Measurements from ENCODE around the gene OSBPL8. TPM values are rescaled to one million over a fixed set of nuclear protein-coding genes. Genes with fewer than 3 reads are reported as not detected.

Gene OSBPL8
- total RNA-seq, 2 donors from 2014 or later, result 65.5 to 78.9 TPM

DNA sequence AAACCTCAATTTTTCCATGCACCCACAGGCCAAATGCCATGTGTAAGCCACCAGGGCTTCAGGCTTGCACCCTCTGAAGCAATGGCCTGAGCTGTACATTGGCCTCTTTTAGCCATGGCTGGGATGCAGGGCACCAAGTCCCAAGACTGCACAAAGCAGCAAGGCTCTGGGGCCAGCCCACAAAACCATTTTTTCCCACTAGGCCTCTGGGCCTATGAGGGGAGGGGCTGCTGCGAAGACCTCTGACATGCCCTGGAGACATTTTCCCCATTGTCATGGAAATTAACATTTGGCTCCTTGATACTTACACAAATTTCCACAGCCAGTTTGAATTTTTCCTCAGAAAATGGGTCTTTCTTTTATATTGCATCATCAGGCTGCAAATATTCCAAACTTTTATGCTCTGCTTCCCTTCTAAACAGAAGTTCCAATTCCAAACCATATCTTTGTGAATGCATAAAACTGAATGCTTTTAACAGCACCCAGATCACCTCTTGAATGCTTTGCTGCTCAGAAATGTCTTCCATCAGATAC is 14.3 kb upstream of the OSBPL8 start:
- no peaks in the 10 kb centered on the region for H3K36me3 ChIP-seq
- no peak for ATAC-seq (ENCODE audit: insufficient number of reproducible peaks, low FRiP score, low read depth)
- no peaks in the 10 kb centered on the region for H3K9me3 ChIP-seq
- no peak overlapping the region for H3K4me3 ChIP-seq
- H3K27me3 ChIP-seq (replicated peaks; ENCODE audit: insufficient read depth), result no peaks in the 10 kb centered on the region
- H3K4me1 ChIP-seq (ENCODE audit: control insufficient read depth in 1 of 2, low read depth in 2 of 2), result no peaks in the 10 kb centered on the region
- H3K27ac ChIP-seq, result no peak overlapping the region
- DNase-seq (ENCODE audit: low spot score), result no peak
- TF ChIP-seq, protein P1, sequence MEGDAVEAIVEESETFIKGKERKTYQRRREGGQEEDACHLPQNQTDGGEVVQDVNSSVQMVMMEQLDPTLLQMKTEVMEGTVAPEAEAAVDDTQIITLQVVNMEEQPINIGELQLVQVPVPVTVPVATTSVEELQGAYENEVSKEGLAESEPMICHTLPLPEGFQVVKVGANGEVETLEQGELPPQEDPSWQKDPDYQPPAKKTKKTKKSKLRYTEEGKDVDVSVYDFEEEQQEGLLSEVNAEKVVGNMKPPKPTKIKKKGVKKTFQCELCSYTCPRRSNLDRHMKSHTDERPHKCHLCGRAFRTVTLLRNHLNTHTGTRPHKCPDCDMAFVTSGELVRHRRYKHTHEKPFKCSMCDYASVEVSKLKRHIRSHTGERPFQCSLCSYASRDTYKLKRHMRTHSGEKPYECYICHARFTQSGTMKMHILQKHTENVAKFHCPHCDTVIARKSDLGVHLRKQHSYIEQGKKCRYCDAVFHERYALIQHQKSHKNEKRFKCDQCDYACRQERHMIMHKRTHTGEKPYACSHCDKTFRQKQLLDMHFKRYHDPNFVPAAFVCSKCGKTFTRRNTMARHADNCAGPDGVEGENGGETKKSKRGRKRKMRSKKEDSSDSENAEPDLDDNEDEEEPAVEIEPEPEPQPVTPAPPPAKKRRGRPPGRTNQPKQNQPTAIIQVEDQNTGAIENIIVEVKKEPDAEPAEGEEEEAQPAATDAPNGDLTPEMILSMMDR (IDR thresholded peaks at IDR 0.05), result no peak

GRCh38 chr12:76571256-76571655 is 11.7 kb upstream of the OSBPL8 start:
- Histone ChIP-seq H3K9me3 (no peaks in the 10 kb centered on the region), H3K27ac (no peak overlapping the region), H3K27me3 (replicated peaks; ENCODE audit: insufficient read depth) (no peaks in the 10 kb centered on the region), H3K4me3 (no peak overlapping the region), H3K4me1 (ENCODE audit: control insufficient read depth in 1 of 2, low read depth in 2 of 2) (no peaks in the 10 kb centered on the region), H3K36me3 (no peaks in the 10 kb centered on the region)
- no peak for ATAC-seq (ENCODE audit: insufficient number of reproducible peaks, low FRiP score, low read depth)
- DNase-seq (ENCODE audit: low spot score), result no peak
- TF ChIP-seq, protein P1 (IDR thresholded peaks at IDR 0.05), result no peak

DNA sequence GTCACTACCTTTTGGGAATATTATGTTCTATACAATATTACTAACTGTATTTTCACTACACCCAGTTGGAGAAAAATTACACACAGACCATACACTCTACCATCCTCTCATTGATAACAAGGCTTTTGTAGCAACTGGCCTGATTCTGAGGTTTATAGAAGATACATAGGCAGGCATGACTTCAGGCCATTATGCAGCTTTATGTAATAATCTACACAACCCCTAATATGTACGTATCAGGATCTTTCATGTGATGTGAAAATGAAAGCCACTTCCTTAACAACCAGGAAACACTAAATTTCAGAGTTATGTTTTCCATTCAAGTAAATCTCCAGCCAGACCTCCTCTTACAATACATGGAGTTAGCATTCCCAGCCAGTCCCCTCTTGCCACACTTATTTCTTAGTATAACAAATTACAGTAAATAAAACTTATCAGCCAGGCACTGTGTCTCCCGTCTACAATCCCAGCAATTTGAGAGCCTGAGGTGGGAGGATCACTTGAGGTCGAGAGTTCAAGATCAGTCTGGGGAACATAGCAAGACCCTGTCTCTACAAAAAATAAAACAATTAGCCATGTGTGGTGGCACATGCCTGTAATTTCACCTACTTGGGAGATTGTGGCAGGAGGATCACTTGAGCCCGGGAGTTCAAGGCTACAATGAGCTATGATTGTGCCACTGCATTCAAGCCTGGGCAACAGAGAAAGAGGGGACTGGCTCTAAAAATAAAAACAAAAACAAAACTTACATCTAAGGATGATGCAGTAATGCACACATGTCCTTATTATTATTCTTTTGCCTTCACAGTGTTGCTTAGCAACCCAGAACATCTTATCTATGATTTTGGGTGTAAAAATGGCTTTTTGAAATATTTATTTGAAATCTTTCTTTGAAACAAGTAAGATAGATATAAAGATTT is 10.4 kb upstream of the OSBPL8 start:
- Histone ChIP-seq H3K36me3 (no peaks in the 10 kb centered on the region), H3K27me3 (replicated peaks; ENCODE audit: insufficient read depth) (no peaks in the 10 kb centered on the region), H3K27ac (no peak overlapping the region), H3K4me3 (no peak overlapping the region), H3K9me3 (no peaks in the 10 kb centered on the region), H3K4me1 (ENCODE audit: control insufficient read depth in 1 of 2, low read depth in 2 of 2) (no peaks in the 10 kb centered on the region)
- TF ChIP-seq, protein P1 (IDR thresholded peaks at IDR 0.05), result no peak
- no peak for DNase-seq (ENCODE audit: low spot score)
- no peak for ATAC-seq (ENCODE audit: insufficient number of reproducible peaks, low FRiP score, low read depth)

DNA sequence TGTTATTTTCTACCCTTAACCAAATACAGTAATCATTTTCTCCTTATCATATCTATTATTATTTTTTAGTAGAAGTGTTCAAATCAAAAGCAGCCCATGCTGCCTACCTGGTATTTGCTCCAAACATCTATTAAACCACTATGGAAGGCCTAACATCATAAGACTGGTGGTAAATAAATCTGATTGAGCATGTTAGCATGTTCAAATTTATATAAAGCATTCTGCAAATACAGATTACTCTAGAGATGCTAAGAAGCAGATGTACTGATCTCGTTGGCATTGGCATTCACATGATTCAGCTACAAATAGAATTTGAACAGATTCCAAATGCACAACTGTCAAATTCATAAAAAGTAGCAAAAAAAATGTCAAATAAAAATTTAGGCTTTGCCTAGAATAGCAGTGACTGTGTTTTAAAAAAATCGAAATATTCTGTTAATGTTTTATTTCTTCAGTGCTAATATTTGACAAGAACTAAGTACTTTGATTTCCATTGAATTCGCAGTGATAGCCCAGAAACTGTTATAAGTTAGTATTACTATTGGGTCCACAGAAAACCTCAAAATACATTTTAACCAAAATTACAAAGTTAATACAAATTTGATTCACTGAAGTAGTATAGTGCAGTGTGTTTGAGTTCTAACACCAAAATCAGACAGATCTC is 9.4 kb upstream of the OSBPL8 start:
- H3K27ac ChIP-seq, result no peak overlapping the region
- TF ChIP-seq, protein P1 (IDR thresholded peaks at IDR 0.05), result no peak
- H3K36me3 ChIP-seq, result no peaks in the 10 kb centered on the region
- ATAC-seq (ENCODE audit: insufficient number of reproducible peaks, low FRiP score, low read depth) (no peak), DNase-seq (ENCODE audit: low spot score) (no peak)
- no peak overlapping the region for H3K4me3 ChIP-seq
- H3K9me3 ChIP-seq, result no peaks in the 10 kb centered on the region
- H3K27me3 ChIP-seq (replicated peaks; ENCODE audit: insufficient read depth), result no peaks in the 10 kb centered on the region
- H3K4me1 ChIP-seq (ENCODE audit: control insufficient read depth in 1 of 2, low read depth in 2 of 2), result no peaks in the 10 kb centered on the region

DNA sequence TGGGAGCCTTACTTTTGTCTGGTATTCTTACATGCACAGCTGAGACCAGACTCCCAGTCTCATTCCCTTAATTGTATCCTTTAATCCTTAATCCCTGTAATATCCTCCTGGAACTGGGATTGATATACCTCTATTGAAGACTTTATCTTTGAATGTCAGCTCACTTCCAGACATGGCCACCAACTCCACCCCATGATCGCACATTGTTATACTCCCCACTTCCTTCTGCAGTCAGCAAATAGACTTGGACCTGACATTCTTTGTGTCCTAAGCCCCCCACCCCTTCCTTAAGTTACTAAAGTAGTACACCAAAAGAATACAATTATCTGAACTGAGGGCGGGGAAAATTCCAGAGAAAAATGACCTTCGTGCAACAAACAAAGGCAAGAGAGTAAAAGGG is 8.6 kb upstream of the OSBPL8 start:
- Histone ChIP-seq H3K4me3 (no peak overlapping the region), H3K4me1 (ENCODE audit: control insufficient read depth in 1 of 2, low read depth in 2 of 2) (no peaks in the 10 kb centered on the region), H3K36me3 (no peaks in the 10 kb centered on the region), H3K27ac (no peak overlapping the region), H3K9me3 (no peaks in the 10 kb centered on the region), H3K27me3 (replicated peaks; ENCODE audit: insufficient read depth) (no peaks in the 10 kb centered on the region)
- ATAC-seq (ENCODE audit: insufficient number of reproducible peaks, low FRiP score, low read depth) (no peak), DNase-seq (ENCODE audit: low spot score) (no peak)
- TF ChIP-seq, protein P1 (IDR thresholded peaks at IDR 0.05), result no peak
